ENCODE data around the gene CREB1. TPM values are rescaled to one million over a fixed set of nuclear protein-coding genes. Genes with fewer than 3 reads are reported as not detected.

Gene CREB1
- total and polyA plus RNA-seq, 10 of the 15 experiments (the other 5 are each of a cell fraction or from before 2014, with no cell fraction given) = 13.4 to 76.9 (median 39.5) TPM

DNA sequence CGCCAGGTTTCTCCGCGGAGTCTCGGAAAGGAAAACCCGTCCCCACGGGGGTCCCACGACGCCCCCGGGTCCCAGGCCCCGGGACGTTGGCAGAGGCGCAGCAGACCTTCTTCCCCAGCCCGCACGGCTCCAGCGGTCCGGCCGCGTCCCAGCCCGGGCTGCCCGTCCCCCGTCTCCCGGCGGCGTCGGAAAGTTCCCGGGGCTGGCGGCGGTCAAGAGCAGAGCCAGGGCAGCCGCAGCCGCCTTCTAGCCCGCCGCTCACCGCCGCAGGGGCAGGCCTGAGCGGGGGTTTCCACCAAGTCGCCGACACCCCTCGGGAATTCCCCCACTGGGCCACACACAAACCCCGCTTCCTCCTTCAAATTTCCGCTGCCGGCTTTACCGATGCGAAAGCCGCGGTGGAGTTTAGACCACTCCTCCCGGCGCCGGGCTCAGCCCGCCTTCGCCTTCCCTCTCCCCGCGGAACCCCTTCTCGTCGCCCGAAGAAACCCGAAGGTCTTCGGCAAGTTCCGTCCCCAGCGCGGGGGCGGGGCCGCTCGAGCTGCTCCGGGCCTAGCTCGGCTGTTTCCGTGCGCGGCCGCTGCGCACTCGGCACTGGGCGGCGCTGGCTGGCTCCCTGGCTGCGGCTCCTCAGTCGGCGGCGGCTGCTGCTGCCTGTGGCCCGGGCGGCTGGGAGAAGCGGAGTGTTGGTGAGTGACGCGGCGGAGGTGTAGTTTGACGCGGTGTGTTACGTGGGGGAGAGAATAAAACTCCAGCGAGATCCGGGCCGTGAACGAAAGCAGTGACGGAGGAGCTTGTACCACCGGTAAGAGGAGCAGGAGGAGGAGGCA, at the start of gene CREB1 (continued):
- TF ChIP-seq, protein P1, sequence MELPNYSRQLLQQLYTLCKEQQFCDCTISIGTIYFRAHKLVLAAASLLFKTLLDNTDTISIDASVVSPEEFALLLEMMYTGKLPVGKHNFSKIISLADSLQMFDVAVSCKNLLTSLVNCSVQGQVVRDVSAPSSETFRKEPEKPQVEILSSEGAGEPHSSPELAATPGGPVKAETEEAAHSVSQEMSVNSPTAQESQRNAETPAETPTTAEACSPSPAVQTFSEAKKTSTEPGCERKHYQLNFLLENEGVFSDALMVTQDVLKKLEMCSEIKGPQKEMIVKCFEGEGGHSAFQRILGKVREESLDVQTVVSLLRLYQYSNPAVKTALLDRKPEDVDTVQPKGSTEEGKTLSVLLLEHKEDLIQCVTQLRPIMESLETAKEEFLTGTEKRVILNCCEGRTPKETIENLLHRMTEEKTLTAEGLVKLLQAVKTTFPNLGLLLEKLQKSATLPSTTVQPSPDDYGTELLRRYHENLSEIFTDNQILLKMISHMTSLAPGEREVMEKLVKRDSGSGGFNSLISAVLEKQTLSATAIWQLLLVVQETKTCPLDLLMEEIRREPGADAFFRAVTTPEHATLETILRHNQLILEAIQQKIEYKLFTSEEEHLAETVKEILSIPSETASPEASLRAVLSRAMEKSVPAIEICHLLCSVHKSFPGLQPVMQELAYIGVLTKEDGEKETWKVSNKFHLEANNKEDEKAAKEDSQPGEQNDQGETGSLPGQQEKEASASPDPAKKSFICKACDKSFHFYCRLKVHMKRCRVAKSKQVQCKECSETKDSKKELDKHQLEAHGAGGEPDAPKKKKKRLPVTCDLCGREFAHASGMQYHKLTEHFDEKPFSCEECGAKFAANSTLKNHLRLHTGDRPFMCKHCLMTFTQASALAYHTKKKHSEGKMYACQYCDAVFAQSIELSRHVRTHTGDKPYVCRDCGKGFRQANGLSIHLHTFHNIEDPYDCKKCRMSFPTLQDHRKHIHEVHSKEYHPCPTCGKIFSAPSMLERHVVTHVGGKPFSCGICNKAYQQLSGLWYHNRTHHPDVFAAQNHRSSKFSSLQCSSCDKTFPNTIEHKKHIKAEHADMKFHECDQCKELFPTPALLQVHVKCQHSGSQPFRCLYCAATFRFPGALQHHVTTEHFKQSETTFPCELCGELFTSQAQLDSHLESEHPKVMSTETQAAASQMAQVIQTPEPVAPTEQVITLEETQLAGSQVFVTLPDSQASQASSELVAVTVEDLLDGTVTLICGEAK (IDR thresholded peaks at IDR 0.05; ENCODE audit: borderline replicate concordance) = no peak; the same call in 1 of the 2 replicates
- TF ChIP-seq, protein P2, sequence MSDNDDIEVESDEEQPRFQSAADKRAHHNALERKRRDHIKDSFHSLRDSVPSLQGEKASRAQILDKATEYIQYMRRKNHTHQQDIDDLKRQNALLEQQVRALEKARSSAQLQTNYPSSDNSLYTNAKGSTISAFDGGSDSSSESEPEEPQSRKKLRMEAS (IDR thresholded peaks at IDR 0.05; ENCODE audit: low read depth, low read length) = peak; percentile 71; the same call in 1 of the 2 replicates
- TF ChIP-seq KAT2A (conservative IDR thresholded peaks at IDR 0.05; ENCODE audit: control insufficient read depth, low read depth, low read length) (no peak), PML (IDR thresholded peaks at IDR 0.05; ENCODE audit: low read length) (peak; percentile 92), BACH1 (IDR thresholded peaks at IDR 0.05; ENCODE audit: borderline replicate concordance) (peak; percentile 98), FOXK2 (IDR thresholded peaks at IDR 0.05) (no peak), RFX5 (IDR thresholded peaks at IDR 0.05; ENCODE audit: low read depth, low read length) (no peak), ZBED1 (IDR thresholded peaks at IDR 0.05; ENCODE audit: borderline replicate concordance) (peak; percentile 99), SMC3 (IDR thresholded peaks at IDR 0.05; ENCODE audit: borderline replicate concordance, low read length) (no peak; the same call in 1 of the 2 replicates), JUNB (IDR thresholded peaks at IDR 0.05) (no peak), NR2F1 (conservative IDR thresholded peaks at IDR 0.05) (peak; percentile 72; the same call in 1 of the 2 replicates), PAX8 (IDR thresholded peaks at IDR 0.05) (no peak), SUZ12 (IDR thresholded peaks at IDR 0.05; ENCODE audit: unreplicated experiment) (no peak)
- TF ChIP-seq, protein P3, sequence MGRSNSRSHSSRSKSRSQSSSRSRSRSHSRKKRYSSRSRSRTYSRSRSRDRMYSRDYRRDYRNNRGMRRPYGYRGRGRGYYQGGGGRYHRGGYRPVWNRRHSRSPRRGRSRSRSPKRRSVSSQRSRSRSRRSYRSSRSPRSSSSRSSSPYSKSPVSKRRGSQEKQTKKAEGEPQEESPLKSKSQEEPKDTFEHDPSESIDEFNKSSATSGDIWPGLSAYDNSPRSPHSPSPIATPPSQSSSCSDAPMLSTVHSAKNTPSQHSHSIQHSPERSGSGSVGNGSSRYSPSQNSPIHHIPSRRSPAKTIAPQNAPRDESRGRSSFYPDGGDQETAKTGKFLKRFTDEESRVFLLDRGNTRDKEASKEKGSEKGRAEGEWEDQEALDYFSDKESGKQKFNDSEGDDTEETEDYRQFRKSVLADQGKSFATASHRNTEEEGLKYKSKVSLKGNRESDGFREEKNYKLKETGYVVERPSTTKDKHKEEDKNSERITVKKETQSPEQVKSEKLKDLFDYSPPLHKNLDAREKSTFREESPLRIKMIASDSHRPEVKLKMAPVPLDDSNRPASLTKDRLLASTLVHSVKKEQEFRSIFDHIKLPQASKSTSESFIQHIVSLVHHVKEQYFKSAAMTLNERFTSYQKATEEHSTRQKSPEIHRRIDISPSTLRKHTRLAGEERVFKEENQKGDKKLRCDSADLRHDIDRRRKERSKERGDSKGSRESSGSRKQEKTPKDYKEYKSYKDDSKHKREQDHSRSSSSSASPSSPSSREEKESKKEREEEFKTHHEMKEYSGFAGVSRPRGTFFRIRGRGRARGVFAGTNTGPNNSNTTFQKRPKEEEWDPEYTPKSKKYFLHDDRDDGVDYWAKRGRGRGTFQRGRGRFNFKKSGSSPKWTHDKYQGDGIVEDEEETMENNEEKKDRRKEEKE (IDR thresholded peaks at IDR 0.05) = no peak
- TF ChIP-seq, protein P4, sequence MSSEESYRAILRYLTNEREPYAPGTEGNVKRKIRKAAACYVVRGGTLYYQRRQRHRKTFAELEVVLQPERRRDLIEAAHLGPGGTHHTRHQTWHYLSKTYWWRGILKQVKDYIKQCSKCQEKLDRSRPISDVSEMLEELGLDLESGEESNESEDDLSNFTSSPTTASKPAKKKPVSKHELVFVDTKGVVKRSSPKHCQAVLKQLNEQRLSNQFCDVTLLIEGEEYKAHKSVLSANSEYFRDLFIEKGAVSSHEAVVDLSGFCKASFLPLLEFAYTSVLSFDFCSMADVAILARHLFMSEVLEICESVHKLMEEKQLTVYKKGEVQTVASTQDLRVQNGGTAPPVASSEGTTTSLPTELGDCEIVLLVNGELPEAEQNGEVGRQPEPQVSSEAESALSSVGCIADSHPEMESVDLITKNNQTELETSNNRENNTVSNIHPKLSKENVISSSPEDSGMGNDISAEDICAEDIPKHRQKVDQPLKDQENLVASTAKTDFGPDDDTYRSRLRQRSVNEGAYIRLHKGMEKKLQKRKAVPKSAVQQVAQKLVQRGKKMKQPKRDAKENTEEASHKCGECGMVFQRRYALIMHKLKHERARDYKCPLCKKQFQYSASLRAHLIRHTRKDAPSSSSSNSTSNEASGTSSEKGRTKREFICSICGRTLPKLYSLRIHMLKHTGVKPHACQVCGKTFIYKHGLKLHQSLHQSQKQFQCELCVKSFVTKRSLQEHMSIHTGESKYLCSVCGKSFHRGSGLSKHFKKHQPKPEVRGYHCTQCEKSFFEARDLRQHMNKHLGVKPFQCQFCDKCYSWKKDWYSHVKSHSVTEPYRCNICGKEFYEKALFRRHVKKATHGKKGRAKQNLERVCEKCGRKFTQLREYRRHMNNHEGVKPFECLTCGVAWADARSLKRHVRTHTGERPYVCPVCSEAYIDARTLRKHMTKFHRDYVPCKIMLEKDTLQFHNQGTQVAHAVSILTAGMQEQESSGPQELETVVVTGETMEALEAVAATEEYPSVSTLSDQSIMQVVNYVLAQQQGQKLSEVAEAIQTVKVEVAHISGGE (CRISPR knock-in tag; IDR thresholded peaks at IDR 0.05) = no peak
- TF ChIP-seq, protein P5, sequence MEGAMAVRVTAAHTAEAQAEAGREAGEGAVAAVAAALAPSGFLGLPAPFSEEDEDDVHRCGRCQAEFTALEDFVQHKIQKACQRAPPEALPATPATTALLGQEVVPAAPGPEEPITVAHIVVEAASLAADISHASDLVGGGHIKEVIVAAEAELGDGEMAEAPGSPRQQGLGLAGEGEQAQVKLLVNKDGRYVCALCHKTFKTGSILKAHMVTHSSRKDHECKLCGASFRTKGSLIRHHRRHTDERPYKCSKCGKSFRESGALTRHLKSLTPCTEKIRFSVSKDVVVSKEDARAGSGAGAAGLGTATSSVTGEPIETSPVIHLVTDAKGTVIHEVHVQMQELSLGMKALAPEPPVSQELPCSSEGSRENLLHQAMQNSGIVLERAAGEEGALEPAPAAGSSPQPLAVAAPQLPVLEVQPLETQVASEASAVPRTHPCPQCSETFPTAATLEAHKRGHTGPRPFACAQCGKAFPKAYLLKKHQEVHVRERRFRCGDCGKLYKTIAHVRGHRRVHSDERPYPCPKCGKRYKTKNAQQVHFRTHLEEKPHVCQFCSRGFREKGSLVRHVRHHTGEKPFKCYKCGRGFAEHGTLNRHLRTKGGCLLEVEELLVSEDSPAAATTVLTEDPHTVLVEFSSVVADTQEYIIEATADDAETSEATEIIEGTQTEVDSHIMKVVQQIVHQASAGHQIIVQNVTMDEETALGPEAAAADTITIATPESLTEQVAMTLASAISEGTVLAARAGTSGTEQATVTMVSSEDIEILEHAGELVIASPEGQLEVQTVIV (IDR thresholded peaks at IDR 0.05; ENCODE audit: borderline replicate concordance, partially characterized antibody) = no peak
